ENCODE results near the gene AGO1. TPM values are rescaled to one million over a fixed set of nuclear protein-coding genes. Genes with fewer than 3 reads are reported as not detected.
"Not testable (repeated sequence)": the region's sequence is repeated elsewhere in the genome, so short reads cannot be mapped to it uniquely, and the experiment has no call there.

AGO1 gene
- total and polyA plus RNA-seq, 10 of the 15 experiments (the other 5 are each of a cell fraction or from before 2014, with no cell fraction given) = 1.8 to 24.0 (median 8.1) TPM

DNA sequence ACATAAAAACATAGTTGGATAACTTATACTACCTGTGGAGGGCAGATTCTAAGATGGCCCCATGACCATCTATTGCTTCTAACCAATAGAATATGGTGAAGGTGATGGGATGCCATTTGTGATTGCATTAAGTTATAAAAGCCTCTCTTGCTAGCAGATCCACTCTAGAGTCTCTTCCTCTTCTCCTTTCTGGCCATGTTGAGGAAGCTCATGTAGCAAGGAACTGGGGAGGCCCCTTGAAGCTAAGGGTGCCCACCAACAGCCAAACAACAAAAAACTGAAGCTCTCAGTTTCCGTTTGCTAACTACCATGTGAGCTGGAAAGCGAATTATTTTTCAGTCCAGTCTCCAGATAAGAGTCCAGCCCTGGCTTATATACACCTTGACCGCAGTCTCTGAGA, 16.0 kb upstream of the AGO1 start (continued):
- TF ChIP-seq, protein P1, sequence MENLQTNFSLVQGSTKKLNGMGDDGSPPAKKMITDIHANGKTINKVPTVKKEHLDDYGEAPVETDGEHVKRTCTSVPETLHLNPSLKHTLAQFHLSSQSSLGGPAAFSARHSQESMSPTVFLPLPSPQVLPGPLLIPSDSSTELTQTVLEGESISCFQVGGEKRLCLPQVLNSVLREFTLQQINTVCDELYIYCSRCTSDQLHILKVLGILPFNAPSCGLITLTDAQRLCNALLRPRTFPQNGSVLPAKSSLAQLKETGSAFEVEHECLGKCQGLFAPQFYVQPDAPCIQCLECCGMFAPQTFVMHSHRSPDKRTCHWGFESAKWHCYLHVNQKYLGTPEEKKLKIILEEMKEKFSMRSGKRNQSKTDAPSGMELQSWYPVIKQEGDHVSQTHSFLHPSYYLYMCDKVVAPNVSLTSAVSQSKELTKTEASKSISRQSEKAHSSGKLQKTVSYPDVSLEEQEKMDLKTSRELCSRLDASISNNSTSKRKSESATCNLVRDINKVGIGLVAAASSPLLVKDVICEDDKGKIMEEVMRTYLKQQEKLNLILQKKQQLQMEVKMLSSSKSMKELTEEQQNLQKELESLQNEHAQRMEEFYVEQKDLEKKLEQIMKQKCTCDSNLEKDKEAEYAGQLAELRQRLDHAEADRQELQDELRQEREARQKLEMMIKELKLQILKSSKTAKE (IDR thresholded peaks at IDR 0.05; ENCODE audit: low read depth, poor library complexity, severe bottlenecking) = no peak
- TF ChIP-seq ZNF384 (IDR thresholded peaks at IDR 0.05; ENCODE audit: borderline replicate concordance, low read depth, low read length) (no peak), FOS (IDR thresholded peaks at IDR 0.05; ENCODE audit: borderline replicate concordance, extremely low read depth, insufficient read length) (no peak), RAD51 (IDR thresholded peaks at IDR 0.05) (no peak), RFX5 (IDR thresholded peaks at IDR 0.05; ENCODE audit: low read depth, low read length) (no peak), YBX1 (IDR thresholded peaks at IDR 0.05) (no peak)

DNA sequence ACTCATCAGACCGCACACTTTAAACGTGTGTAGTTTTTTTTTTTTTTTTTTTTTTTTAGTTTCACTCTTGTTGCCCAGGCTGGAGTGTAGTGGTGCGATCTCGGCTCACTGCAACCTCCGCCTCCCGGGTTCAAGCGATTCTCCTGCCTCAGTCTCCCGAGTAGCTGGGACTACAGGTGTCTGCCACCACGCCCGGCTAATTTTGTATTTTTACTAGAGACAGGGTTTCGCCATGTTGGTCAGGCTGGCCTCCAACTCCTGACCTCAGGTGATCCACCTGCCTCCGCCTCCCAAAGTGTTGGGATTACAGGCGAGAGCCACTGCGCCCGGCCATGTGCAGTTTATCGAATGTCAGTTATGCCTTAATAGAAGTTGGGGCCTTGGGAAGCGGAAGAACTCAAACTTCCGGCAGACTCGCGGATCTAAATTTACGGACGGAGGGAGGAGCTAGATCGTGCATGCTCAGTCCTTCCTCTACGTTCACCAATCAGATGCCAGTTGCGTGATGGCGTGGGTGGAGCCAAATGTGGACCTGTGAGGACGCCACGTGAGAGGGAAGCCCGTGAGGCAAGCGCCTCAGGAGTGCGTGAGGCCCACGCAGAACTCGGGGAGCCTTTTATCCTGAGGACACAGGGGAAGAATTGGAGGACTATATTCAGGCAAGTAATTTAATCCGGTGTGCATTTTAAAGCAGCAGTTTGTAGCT, 13.6 kb upstream of the AGO1 start:
- POLR2A ChIA-PET; H3K9ac ChIP-seq (ENCODE audit: control insufficient read depth, insufficient read depth, low read length); FAIRE-seq; H3K4me1 ChIP-seq (ENCODE audit: control insufficient read depth, insufficient read depth, low read length); H3K4me2 ChIP-seq (ENCODE audit: control insufficient read depth, insufficient read depth); H3K4me3 ChIP-seq; H2AFZ ChIP-seq (ENCODE audit: control insufficient read depth, low read depth, low read length); H3K27ac ChIP-seq (ENCODE audit: control insufficient read depth, insufficient read depth); H3K9me3 ChIP-seq (replicated peaks; ENCODE audit: control insufficient read depth, insufficient read depth, low read length); ATAC-seq; DNase-seq (ENCODE audit: low read depth, low spot score); in situ Hi-C loops (cut with MboI); H3K27me3 ChIP-seq (replicated peaks in 1 of 2; ENCODE audit: control insufficient read depth in 2 of 2, insufficient read depth in 2 of 2, low read length in 1 of 2); BruUV-seq (replicated peaks); H3K36me3 ChIP-seq (ENCODE audit: control insufficient read depth in 2 of 2, insufficient read depth in 2 of 2, low read length in 1 of 2); RAD21 ChIA-PET (ENCODE audit: unreplicated experiment); intact Hi-C loops (cut with micrococcal nuclease; ENCODE audit: unreplicated experiment); H4K20me1 ChIP-seq (ENCODE audit: control insufficient read depth, insufficient read depth); H3K79me2 ChIP-seq (ENCODE audit: control insufficient read depth, insufficient read depth, low read length): not testable (repeated sequence)
- CTCF ChIA-PET = interaction anchor here (0.6 kb wide), 1 partner anchor 211 kb away, joined by 3 read pairs; no protein-coding TSS in a partner anchor
- SMC1A ChIA-PET (ENCODE audit: uncharacterized antibody, unreplicated experiment) = interaction anchor here (0.7 kb wide), 1 partner anchor 319 kb away, joined by 4 read pairs; no protein-coding TSS in a partner anchor
- WGBS (ENCODE audit: insufficient coverage, insufficient replicate concordance, low lambda C conversion rate, missing lambda C conversion rate) = 78% methylated on average over 29 of the region's 34 CpGs
